ENCODE results near the gene USP51. TPM values are rescaled to one million over a fixed set of nuclear protein-coding genes. Genes with fewer than 3 reads are reported as not detected.
"Not testable (repeated sequence)": the region's sequence is repeated elsewhere in the genome, so short reads cannot be mapped to it uniquely, and the experiment has no call there.

The USP51 gene
- total and polyA plus RNA-seq, 12 donors: 0.25 to 4.9 (median 2.1) TPM

- no peak for DNase-seq
- 1 to 2% methylated on average over 9 to 11 of the region's 11 CpGs for WGBS, 2 donors
- Histone ChIP-seq H3K27me3 (no peaks in the 10 kb centered on the region), H3K9me3 (no peaks in the 10 kb centered on the region), H3K27ac (peak overlapping the region; percentile 58 to 89 (median 84)), H3K4me3 (peak overlapping the region in 9 of 10 donors; percentile 64 to 86 (median 74)), H3K4me1 (peaks cover 0 to 7% (median 0%) of the 10 kb centered on the region in 9 donors), H3K36me3 (no peaks in the 10 kb centered on the region)
- TF ChIP-seq CTCF (IDR thresholded peaks at IDR 0.05): no peak
- peak; percentile 48 to 76 (median 75) for ATAC-seq
- intact Hi-C loops (cut with DNase I): loop anchor here in 1 of 10 donors (10.0 kb wide), 2 partner anchors 263 to 287 kb away; partner anchors contain the start of gene RRAGB
These were observed 38.0 kb downstream of the USP51 start for GRCh38 chrX:55451626-55451989.

- Histone ChIP-seq H3K27ac (peak overlapping the region in 9 of 10 donors; percentile 78 to 89 (median 87)), H3K36me3 (no peaks in the 10 kb centered on the region), H3K9me3 (no peaks in the 10 kb centered on the region), H3K4me1 (peaks cover 0 to 7% (median 0%) of the 10 kb centered on the region in 9 donors), H3K27me3 (no peaks in the 10 kb centered on the region), H3K4me3 (peak overlapping the region in 8 of 10 donors; percentile 67 to 86 (median 75))
- DNase-seq: no peak
- TF ChIP-seq CTCF (IDR thresholded peaks at IDR 0.05): no peak
- 31 to 40% methylated on average over 2 of the region's 2 CpGs for WGBS, 2 donors
- peak in 1 of 8 donors; percentile 17 for ATAC-seq
- intact Hi-C loops (cut with DNase I): loop anchor here in 1 of 10 donors (10.0 kb wide), 2 partner anchors 264 to 286 kb away; partner anchors contain the start of gene RRAGB
These were observed 38.5 kb downstream of the USP51 start for GRCh38 chrX:55451141-55451540.

GRCh38 chrX:55450259-55450658, 39.4 kb downstream of the USP51 start:
- peak in 1 of 2 donors; percentile 4 for DNase-seq
- ATAC-seq: no peak
- TF ChIP-seq CTCF (IDR thresholded peaks at IDR 0.05): peak in 3 of 9 donors; percentile 10 to 34 (median 29)
- Histone ChIP-seq H3K4me3 (no peak overlapping the region), H3K27me3 (no peaks in the 10 kb centered on the region), H3K9me3 (no peaks in the 10 kb centered on the region), H3K27ac (no peak overlapping the region), H3K4me1 (peaks cover 0 to 7% (median 0%) of the 10 kb centered on the region in 9 donors), H3K36me3 (no peaks in the 10 kb centered on the region)
- 26 to 33% methylated on average over 5 of the region's 5 CpGs for WGBS, 2 donors
- intact Hi-C loops (cut with DNase I): loop anchor here in 1 of 10 donors (10.0 kb wide), 2 partner anchors 265 to 285 kb away; partner anchors contain the start of gene RRAGB

- WGBS, 2 donors: 73 to 75% methylated on average over 5 of the region's 5 CpGs
- DNase-seq, ATAC-seq: not testable (repeated sequence)
These were observed 46.2 kb downstream of the USP51 start for GRCh38 chrX:55443468-55443867.

More at GRCh38 chrX:55443468-55443867, 46.2 kb downstream of the USP51 start:
- H3K9me3 ChIP-seq; H3K36me3 ChIP-seq; H3K4me1 ChIP-seq; H3K4me3 ChIP-seq; intact Hi-C loops (cut with DNase I); H3K27ac ChIP-seq: not testable (repeated sequence)
- H3K27me3 ChIP-seq: peaks cover 0 to 19% (median 0%) of the 10 kb centered on the region in 7 donors

Small RNA genes lying within 50 kb of the gene (microRNA-seq; reads per million reads assigned to microRNA genes)
- gene MIR4536-1 (0 reads per million in 2 donors), gene MIR4536-2 (0 reads per million in 2 donors)

Other genes starting within 250 kb of the USP51 start
- not detected for gene PAGE3, start 224.9 kb downstream of the USP51 start, total RNA-seq
- not detected for gene PAGE3, start 224.9 kb downstream of the USP51 start, polyA plus RNA-seq
- 10 to 100 TPM in 8 of 10 donors, 1 to 10 TPM in 2; 9.2 to 15.0 (median 11.8) TPM for gene MAGEH1, start 37.7 kb downstream of the USP51 start, total RNA-seq
- gene MAGEH1, start 37.7 kb downstream of the USP51 start, polyA plus RNA-seq: 10 to 100 TPM in 1 of 2 donors, 1 to 10 TPM in 1; 6.5 to 28.4 TPM
- not detected for gene FOXR2, start 133.6 kb upstream of the USP51 start, total RNA-seq
- not detected for gene FOXR2, start 133.6 kb upstream of the USP51 start, polyA plus RNA-seq
- 10 to 100 TPM in 9 of 10 donors, 1 to 10 TPM in 1; 9.2 to 13.3 (median 10.8) TPM for gene RRAGB, start 227.9 kb upstream of the USP51 start, total RNA-seq
- gene RRAGB, start 227.9 kb upstream of the USP51 start, polyA plus RNA-seq: 10 to 100 TPM; 11.9 to 17.1 TPM